ENCODE data around the gene LRRC74B.
"Not testable (repeated sequence)": the region's sequence is repeated elsewhere in the genome, so short reads cannot be mapped to it uniquely, and the experiment has no call there.

The LRRC74B gene

DNA sequence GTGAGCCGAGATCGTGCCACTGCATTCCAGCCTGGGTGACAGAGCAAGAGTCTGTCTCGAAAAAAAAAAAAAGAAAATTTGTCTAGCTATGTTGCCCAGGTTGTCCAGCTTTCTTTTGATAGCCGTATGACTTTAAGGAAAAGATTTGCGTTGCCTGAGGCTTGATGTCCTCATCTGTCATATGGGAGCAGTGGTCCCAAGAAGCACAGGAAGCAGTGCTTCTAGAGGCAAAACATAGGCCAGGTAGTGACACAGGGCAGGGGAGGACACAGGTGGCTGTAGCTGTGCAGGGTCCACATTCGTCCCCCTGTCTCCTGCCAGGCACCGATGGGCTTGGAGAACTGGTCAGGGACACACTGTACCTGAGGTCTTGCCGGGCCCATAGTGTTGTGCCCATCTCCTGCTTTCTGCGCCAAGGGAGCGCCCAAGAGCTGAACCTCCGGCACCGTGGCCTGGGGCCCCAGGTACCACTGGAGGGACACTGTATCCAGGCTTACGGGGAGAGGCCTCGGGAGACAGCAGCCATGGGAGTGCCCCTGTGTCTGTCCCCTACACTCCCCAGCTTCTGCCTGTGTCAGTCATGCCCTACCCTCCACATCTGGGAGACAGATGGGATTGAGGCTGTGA, 1.4 kb downstream of the LRRC74B start:
- H3K27me3 ChIP-seq (ENCODE audit: low read length) = no peaks in the 10 kb centered on the region
- H3K27ac ChIP-seq (ENCODE audit: low read depth, low read length) = no peak overlapping the region
- H3K79me2 ChIP-seq (ENCODE audit: insufficient read depth, low read length) = no peaks in the 10 kb centered on the region
- no peak overlapping the region for H3K4me2 ChIP-seq (ENCODE audit: low read depth, low read length, poor library complexity, severe bottlenecking)
- TF ChIP-seq EZH2phosphoT487 (conservative IDR thresholded peaks at IDR 0.05; ENCODE audit: low read length) = no peak
- TF ChIP-seq, protein P1, sequence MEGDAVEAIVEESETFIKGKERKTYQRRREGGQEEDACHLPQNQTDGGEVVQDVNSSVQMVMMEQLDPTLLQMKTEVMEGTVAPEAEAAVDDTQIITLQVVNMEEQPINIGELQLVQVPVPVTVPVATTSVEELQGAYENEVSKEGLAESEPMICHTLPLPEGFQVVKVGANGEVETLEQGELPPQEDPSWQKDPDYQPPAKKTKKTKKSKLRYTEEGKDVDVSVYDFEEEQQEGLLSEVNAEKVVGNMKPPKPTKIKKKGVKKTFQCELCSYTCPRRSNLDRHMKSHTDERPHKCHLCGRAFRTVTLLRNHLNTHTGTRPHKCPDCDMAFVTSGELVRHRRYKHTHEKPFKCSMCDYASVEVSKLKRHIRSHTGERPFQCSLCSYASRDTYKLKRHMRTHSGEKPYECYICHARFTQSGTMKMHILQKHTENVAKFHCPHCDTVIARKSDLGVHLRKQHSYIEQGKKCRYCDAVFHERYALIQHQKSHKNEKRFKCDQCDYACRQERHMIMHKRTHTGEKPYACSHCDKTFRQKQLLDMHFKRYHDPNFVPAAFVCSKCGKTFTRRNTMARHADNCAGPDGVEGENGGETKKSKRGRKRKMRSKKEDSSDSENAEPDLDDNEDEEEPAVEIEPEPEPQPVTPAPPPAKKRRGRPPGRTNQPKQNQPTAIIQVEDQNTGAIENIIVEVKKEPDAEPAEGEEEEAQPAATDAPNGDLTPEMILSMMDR (IDR thresholded peaks at IDR 0.05; ENCODE audit: insufficient read depth, low read length, poor library complexity, severe bottlenecking) = no peak
- no peak overlapping the region for H3K4me3 ChIP-seq (ENCODE audit: insufficient read depth, low read length, poor library complexity, severe bottlenecking)
- no peaks in the 10 kb centered on the region for H3K9me2 ChIP-seq (replicated peaks; ENCODE audit: insufficient read depth, low read length)
- H3K9me3 ChIP-seq (ENCODE audit: insufficient read depth, low read length) = no peaks in the 10 kb centered on the region
- H2AFZ ChIP-seq (ENCODE audit: low read depth, low read length, severe bottlenecking) = no peak overlapping the region
- H3K9ac ChIP-seq (ENCODE audit: low read length) = no peak overlapping the region
- no peaks in the 10 kb centered on the region for H3K36me3 ChIP-seq (ENCODE audit: low read length)
- H3F3A ChIP-seq (ENCODE audit: insufficient read depth) = no peaks in the 10 kb centered on the region
- no peaks in the 10 kb centered on the region for H4K20me1 ChIP-seq (ENCODE audit: low read depth, low read length)

DNA sequence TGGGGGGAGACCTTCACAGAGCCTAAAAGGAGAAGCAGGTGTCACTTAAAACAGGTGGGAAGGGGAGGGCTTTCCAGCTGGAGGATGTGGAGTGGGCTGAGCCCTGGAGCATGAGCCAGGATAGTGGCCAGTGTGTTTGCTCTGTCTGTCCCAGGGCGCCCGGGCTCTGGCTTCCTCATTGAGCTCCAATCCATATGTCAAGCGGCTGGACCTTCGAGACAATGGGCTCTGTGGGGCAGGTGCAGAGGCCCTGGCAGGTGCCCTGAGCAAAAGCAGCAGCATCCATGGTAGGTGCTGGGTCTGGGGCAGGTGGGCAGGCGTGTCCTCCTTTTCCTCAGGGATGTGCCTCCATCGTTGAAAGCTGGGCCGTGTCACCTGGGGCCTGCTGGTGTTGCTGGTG, 2.0 kb downstream of the LRRC74B start:
- H3K4me3 ChIP-seq (ENCODE audit: insufficient read depth, low read length, poor library complexity, severe bottlenecking) = no peak overlapping the region
- H2AFZ ChIP-seq (ENCODE audit: low read depth, low read length, severe bottlenecking) = no peak overlapping the region
- H3K9me2 ChIP-seq (replicated peaks; ENCODE audit: insufficient read depth, low read length) = no peaks in the 10 kb centered on the region
- H3K36me3 ChIP-seq (ENCODE audit: low read length) = no peaks in the 10 kb centered on the region
- no peaks in the 10 kb centered on the region for H3K9me3 ChIP-seq (ENCODE audit: insufficient read depth, low read length)
- H4K20me1 ChIP-seq (ENCODE audit: low read depth, low read length) = no peaks in the 10 kb centered on the region
- no peak for TF ChIP-seq EZH2phosphoT487 (conservative IDR thresholded peaks at IDR 0.05; ENCODE audit: low read length)
- TF ChIP-seq, protein P1 (IDR thresholded peaks at IDR 0.05; ENCODE audit: insufficient read depth, low read length, poor library complexity, severe bottlenecking) = no peak
- H3K9ac ChIP-seq (ENCODE audit: low read length) = no peak overlapping the region
- H3K27ac ChIP-seq (ENCODE audit: low read depth, low read length) = no peak overlapping the region
- H3K4me2 ChIP-seq (ENCODE audit: low read depth, low read length, poor library complexity, severe bottlenecking) = no peak overlapping the region
- H3F3A ChIP-seq (ENCODE audit: insufficient read depth) = no peaks in the 10 kb centered on the region
- H3K27me3 ChIP-seq (ENCODE audit: low read length) = no peaks in the 10 kb centered on the region
- no peaks in the 10 kb centered on the region for H3K79me2 ChIP-seq (ENCODE audit: insufficient read depth, low read length)

DNA sequence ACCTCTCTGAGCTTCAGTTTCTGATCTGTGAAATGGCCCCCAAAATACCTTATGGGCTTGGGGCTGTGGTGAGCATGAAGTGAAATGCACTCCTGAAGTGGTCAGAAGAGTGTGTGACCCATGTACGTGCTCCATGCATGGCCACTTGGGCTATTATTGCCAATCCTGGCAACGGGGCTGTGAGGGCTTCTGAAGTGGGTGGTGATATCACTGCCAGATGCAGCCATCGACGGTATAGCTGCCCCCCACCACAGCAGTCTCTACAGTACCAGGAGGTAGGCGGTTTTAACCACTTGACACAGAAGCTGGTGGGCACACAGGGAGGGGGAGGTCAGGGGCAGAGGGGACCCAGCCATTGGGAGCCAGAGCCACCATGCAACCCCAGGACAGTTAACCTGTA, 2.7 kb downstream of the LRRC74B start:
- not testable (repeated sequence) for H3K27me3 ChIP-seq (ENCODE audit: low read length); H3K9me3 ChIP-seq (ENCODE audit: insufficient read depth, low read length); H3K9ac ChIP-seq (ENCODE audit: low read length); H3K9me2 ChIP-seq (replicated peaks; ENCODE audit: insufficient read depth, low read length); H3K4me2 ChIP-seq (ENCODE audit: low read depth, low read length, poor library complexity, severe bottlenecking); H4K20me1 ChIP-seq (ENCODE audit: low read depth, low read length); H3F3A ChIP-seq (ENCODE audit: insufficient read depth); H3K27ac ChIP-seq (ENCODE audit: low read depth, low read length); H3K36me3 ChIP-seq (ENCODE audit: low read length); H3K79me2 ChIP-seq (ENCODE audit: insufficient read depth, low read length); H3K4me3 ChIP-seq (ENCODE audit: insufficient read depth, low read length, poor library complexity, severe bottlenecking); H2AFZ ChIP-seq (ENCODE audit: low read depth, low read length, severe bottlenecking)

DNA sequence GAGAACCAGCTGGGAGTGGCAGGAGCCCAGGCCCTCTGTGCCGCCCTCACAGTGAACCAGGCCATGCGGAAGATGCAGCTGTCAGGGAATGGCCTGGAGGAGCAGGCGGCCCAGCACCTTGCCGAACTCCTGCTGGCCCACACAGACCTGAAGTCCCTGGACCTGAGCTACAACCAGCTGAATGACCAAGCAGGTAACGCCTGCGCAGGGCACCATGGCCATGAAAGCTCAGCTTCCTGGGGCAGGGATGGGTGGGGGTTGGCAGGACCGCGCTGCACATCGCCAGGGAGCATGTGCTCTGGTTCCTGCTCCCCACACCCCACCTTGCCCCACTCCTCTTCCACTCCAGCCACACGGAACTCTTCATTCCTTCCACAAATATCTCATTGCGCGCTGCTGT, 3.2 kb downstream of the LRRC74B start:
- not testable (repeated sequence) for H3K36me3 ChIP-seq (ENCODE audit: low read length); H3K9ac ChIP-seq (ENCODE audit: low read length); H3K27me3 ChIP-seq (ENCODE audit: low read length); H3K4me2 ChIP-seq (ENCODE audit: low read depth, low read length, poor library complexity, severe bottlenecking); H3K9me3 ChIP-seq (ENCODE audit: insufficient read depth, low read length); H3K4me3 ChIP-seq (ENCODE audit: insufficient read depth, low read length, poor library complexity, severe bottlenecking); H4K20me1 ChIP-seq (ENCODE audit: low read depth, low read length); H3F3A ChIP-seq (ENCODE audit: insufficient read depth); H3K27ac ChIP-seq (ENCODE audit: low read depth, low read length); H3K79me2 ChIP-seq (ENCODE audit: insufficient read depth, low read length); H2AFZ ChIP-seq (ENCODE audit: low read depth, low read length, severe bottlenecking); H3K9me2 ChIP-seq (replicated peaks; ENCODE audit: insufficient read depth, low read length)
